ENCODE results near the gene NOL9. TPM values are rescaled to one million over a fixed set of nuclear protein-coding genes. Genes with fewer than 3 reads are reported as not detected.

The NOL9 gene
- total and polyA plus RNA-seq, 3 donors from 2014 or later = 11.4 to 34.6 (median 29.0) TPM

DNA sequence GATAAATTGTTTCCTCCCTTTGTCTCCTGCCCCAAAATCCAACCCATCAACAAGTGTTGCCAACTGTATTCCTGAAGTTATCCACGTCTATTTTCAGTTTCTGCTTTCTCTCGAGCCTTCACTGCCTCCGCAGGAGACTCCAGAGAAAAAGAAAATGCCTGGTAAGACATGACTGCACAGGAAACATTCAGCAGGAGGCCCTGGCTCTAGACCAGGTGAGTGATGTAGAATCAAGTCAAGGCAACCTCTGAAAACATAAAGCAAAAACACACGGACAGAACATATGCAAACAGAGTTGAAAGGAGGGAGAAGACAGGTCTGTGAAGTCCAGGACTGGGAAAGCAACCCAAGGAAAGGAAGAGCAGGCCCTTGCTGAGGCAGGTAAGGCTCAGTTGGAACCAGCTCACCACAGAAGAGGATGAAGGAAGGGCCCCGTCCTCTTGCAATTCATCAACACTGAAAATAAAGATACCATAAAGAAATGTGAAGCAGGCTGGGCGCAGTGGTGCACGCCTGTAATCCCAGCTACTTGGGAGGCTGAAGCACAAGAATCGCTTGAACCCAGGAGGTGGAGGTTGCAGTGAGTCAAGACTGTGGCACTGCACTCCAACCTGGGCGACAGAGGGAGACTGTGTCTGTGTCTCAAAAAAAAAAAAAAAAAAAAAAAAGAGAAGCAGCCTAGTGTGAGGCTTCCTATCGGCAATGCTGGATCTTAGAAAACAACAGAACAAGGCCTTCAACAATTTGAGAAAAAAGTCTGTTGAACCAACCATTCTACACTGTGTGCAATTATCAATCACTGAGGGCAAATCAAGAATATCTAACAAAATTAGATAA is 8.8 kb downstream of the NOL9 start:
- no peaks in the 10 kb centered on the region for H3K27me3 ChIP-seq
- H3K9me3 ChIP-seq = no peaks in the 10 kb centered on the region
- 62 to 69% methylated on average over 10 of the region's 10 CpGs for WGBS, 2 donors
- no peak for DNase-seq
- no peak overlapping the region for H3K4me3 ChIP-seq
- no peak for TF ChIP-seq POLR2A (IDR thresholded peaks at IDR 0.05)
- TF ChIP-seq, protein P1, sequence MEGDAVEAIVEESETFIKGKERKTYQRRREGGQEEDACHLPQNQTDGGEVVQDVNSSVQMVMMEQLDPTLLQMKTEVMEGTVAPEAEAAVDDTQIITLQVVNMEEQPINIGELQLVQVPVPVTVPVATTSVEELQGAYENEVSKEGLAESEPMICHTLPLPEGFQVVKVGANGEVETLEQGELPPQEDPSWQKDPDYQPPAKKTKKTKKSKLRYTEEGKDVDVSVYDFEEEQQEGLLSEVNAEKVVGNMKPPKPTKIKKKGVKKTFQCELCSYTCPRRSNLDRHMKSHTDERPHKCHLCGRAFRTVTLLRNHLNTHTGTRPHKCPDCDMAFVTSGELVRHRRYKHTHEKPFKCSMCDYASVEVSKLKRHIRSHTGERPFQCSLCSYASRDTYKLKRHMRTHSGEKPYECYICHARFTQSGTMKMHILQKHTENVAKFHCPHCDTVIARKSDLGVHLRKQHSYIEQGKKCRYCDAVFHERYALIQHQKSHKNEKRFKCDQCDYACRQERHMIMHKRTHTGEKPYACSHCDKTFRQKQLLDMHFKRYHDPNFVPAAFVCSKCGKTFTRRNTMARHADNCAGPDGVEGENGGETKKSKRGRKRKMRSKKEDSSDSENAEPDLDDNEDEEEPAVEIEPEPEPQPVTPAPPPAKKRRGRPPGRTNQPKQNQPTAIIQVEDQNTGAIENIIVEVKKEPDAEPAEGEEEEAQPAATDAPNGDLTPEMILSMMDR (IDR thresholded peaks at IDR 0.05) = no peak
- intact Hi-C loops (cut with DNase I; ENCODE audit: low total_unique reads) = no loop called here
- no peak overlapping the region for H3K27ac ChIP-seq
- no peaks in the 10 kb centered on the region for H3K4me1 ChIP-seq
- H3K36me3 ChIP-seq (ENCODE audit: low read depth, missing control alignments) = no peaks in the 10 kb centered on the region

DNA sequence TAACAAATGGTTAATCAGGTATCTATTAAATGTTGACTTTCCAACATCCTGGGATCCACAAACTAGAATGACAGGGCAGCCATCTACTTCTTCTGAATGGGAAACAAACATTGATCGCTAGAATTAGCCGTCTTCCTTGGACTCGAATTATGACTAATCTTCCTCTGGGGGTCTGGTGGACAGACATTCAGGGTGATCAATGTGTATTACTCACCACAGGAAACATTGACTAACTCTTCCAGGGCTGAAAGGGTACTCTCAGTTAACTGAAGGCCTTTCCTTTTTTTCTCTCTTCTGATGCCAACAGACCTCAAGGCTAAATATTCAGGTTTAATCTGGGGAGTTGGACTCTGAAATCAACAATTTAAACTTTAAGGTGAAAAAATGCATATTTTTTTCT is 9.5 kb downstream of the NOL9 start:
- 87 to 90% methylated on average over 3 of the region's 3 CpGs for WGBS, 2 donors
- no peak for DNase-seq
- Histone ChIP-seq H3K27ac (no peak overlapping the region), H3K36me3 (ENCODE audit: low read depth, missing control alignments) (no peaks in the 10 kb centered on the region), H3K27me3 (no peaks in the 10 kb centered on the region), H3K4me1 (no peaks in the 10 kb centered on the region), H3K9me3 (no peaks in the 10 kb centered on the region), H3K4me3 (no peak overlapping the region)
- intact Hi-C loops (cut with DNase I; ENCODE audit: low total_unique reads) = no loop called here
- TF ChIP-seq, protein P1 (IDR thresholded peaks at IDR 0.05) = no peak
- no peak for TF ChIP-seq POLR2A (IDR thresholded peaks at IDR 0.05)

DNA sequence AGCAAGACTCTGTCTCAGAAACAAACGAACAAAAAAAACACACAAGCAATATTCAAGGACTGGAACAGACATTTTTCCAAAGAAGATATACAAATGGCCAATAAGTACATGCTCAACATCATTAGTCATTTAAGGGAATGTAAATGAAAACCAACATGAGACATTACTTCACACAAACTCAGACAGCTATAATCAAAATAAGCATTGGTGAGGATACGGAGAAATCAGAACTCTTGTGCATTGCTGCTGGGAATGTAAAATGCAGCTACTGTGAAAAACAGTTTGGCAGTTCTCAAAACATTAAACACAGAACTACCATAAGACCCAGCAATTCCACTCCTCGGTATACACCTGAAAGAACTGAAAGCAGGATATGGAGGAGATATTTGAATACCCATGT is 15.4 kb downstream of the NOL9 start:
- 59 to 60% methylated on average over 3 of the region's 3 CpGs for WGBS, 2 donors
- Histone ChIP-seq H3K4me3 (no peak overlapping the region), H3K27ac (no peak overlapping the region), H3K4me1 (no peaks in the 10 kb centered on the region), H3K27me3 (no peaks in the 10 kb centered on the region), H3K9me3 (no peaks in the 10 kb centered on the region), H3K36me3 (ENCODE audit: low read depth, missing control alignments) (no peaks in the 10 kb centered on the region)
- no peak for DNase-seq
- TF ChIP-seq, protein P1 (IDR thresholded peaks at IDR 0.05) = no peak
- no peak for TF ChIP-seq POLR2A (IDR thresholded peaks at IDR 0.05)
- intact Hi-C loops (cut with DNase I; ENCODE audit: low total_unique reads) = no loop called here

DNA sequence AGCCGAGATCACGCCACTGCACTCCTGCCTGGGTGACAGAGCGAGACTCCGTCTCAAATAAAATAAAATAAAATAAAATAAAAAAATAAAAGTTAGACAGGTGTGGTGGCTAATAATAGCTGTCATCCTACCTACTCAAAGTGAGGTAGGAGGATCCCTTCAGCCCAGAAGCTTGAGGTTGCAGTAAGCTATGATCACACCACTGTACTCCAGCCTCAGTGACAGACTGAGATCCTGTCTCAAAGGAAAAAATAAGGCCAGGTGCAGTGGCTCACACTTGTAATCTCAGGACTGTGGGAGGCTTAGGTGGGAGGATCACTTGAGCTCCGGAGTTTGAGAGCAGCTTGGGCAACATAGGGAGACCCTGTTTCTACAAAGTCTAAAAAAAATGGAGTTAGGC is 18.0 kb downstream of the NOL9 start:
- 94 to 96% methylated on average over 4 of the region's 5 CpGs for WGBS, 2 donors
- TF ChIP-seq, protein P1 (IDR thresholded peaks at IDR 0.05) = no peak
- no peak for TF ChIP-seq POLR2A (IDR thresholded peaks at IDR 0.05)
- H3K4me3 ChIP-seq = no peak overlapping the region
- no peaks in the 10 kb centered on the region for H3K4me1 ChIP-seq
- no peaks in the 10 kb centered on the region for H3K9me3 ChIP-seq
- H3K36me3 ChIP-seq (ENCODE audit: low read depth, missing control alignments) = no peaks in the 10 kb centered on the region
- no peak overlapping the region for H3K27ac ChIP-seq
- H3K27me3 ChIP-seq = no peaks in the 10 kb centered on the region
- intact Hi-C loops (cut with DNase I; ENCODE audit: low total_unique reads) = no loop called here
- DNase-seq = no peak

DNA sequence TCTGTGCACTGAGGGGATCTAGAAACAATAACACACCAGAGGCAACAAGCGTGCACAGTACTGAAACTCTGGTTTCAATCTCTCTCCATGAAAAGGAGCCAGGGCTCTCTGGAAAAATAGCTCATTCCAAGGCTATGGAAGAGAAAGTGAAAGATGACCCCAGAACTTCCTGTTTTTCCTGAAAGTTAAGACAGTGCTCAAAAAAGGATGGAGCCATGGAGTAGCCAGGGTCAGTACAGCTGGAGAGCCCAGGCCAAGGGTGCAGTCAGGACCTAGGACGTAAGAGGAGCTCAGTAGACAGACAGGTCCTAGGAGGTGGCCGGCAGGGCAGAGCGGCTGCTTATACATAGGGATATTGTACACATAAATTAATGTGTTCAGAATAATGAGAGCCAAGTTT is 19.1 kb downstream of the NOL9 start:
- Histone ChIP-seq H3K4me1 (no peaks in the 10 kb centered on the region), H3K27ac (no peak overlapping the region), H3K36me3 (ENCODE audit: low read depth, missing control alignments) (no peaks in the 10 kb centered on the region), H3K9me3 (no peaks in the 10 kb centered on the region), H3K27me3 (no peaks in the 10 kb centered on the region), H3K4me3 (no peak overlapping the region)
- DNase-seq = no peak
- intact Hi-C loops (cut with DNase I; ENCODE audit: low total_unique reads) = no loop called here
- whole genome bisulfite sequencing, 2 donors = 85 to 87% methylated on average over 4 of the region's 4 CpGs
- TF ChIP-seq, protein P1 (IDR thresholded peaks at IDR 0.05) = no peak
- TF ChIP-seq POLR2A (IDR thresholded peaks at IDR 0.05) = no peak
